ENCODE data around the gene MEOX1. TPM values are rescaled to one million over a fixed set of nuclear protein-coding genes. Genes with fewer than 3 reads are reported as not detected.

MEOX1 gene
- total RNA-seq, 1 experiment from 2014 or later: not detected

DNA sequence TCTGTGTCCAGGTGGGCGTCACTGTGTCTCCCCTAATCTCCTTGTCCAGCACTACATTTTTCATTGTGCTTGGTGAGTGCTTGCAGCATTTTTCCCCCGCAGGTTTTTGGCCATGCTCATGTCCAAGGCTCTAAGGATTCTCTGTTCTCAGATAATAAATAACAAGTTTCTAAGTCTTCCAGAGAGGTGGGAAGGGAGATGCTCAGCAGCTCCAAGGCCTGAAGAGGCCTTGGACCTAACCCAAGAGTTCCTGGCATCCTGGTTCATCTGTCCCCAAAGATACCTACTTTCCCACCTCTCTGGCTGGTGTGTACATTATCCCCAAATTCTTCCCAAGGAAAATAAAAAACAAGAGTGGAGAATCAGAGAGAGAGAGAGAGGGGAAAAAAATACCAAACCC lies 45.3 kb downstream of the MEOX1 start:
- ATAC-seq (no peak), DNase-seq (ENCODE audit: low spot score) (no peak)
- Mint-ChIP-seq H3K4me3 (no peak overlapping the region), H3K9me3 (peaks cover 8% of the 10 kb centered on the region), H3K4me1 (peaks cover 4% of the 10 kb centered on the region; the same call in 1 of the 2 replicates), H3K27me3 (ENCODE audit: low read depth) (no peaks in the 10 kb centered on the region; the same call in 1 of the 2 replicates), H3K36me3 (no peaks in the 10 kb centered on the region), H3K27ac (no peak overlapping the region)
- ChIA-PET CTCF (interaction anchor here (1.0 kb wide), 1 partner anchor 132 kb away, joined by 3 read pairs; the partner anchor contains the start of gene DHX8), POLR2A (no interaction called here)
- TF ChIP-seq, protein P1, sequence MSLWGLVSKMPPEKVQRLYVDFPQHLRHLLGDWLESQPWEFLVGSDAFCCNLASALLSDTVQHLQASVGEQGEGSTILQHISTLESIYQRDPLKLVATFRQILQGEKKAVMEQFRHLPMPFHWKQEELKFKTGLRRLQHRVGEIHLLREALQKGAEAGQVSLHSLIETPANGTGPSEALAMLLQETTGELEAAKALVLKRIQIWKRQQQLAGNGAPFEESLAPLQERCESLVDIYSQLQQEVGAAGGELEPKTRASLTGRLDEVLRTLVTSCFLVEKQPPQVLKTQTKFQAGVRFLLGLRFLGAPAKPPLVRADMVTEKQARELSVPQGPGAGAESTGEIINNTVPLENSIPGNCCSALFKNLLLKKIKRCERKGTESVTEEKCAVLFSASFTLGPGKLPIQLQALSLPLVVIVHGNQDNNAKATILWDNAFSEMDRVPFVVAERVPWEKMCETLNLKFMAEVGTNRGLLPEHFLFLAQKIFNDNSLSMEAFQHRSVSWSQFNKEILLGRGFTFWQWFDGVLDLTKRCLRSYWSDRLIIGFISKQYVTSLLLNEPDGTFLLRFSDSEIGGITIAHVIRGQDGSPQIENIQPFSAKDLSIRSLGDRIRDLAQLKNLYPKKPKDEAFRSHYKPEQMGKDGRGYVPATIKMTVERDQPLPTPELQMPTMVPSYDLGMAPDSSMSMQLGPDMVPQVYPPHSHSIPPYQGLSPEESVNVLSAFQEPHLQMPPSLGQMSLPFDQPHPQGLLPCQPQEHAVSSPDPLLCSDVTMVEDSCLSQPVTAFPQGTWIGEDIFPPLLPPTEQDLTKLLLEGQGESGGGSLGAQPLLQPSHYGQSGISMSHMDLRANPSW (CRISPR knock-in tag; conservative IDR thresholded peaks at IDR 0.05; ENCODE audit: low read depth): no peak
- TF ChIP-seq, protein P2, sequence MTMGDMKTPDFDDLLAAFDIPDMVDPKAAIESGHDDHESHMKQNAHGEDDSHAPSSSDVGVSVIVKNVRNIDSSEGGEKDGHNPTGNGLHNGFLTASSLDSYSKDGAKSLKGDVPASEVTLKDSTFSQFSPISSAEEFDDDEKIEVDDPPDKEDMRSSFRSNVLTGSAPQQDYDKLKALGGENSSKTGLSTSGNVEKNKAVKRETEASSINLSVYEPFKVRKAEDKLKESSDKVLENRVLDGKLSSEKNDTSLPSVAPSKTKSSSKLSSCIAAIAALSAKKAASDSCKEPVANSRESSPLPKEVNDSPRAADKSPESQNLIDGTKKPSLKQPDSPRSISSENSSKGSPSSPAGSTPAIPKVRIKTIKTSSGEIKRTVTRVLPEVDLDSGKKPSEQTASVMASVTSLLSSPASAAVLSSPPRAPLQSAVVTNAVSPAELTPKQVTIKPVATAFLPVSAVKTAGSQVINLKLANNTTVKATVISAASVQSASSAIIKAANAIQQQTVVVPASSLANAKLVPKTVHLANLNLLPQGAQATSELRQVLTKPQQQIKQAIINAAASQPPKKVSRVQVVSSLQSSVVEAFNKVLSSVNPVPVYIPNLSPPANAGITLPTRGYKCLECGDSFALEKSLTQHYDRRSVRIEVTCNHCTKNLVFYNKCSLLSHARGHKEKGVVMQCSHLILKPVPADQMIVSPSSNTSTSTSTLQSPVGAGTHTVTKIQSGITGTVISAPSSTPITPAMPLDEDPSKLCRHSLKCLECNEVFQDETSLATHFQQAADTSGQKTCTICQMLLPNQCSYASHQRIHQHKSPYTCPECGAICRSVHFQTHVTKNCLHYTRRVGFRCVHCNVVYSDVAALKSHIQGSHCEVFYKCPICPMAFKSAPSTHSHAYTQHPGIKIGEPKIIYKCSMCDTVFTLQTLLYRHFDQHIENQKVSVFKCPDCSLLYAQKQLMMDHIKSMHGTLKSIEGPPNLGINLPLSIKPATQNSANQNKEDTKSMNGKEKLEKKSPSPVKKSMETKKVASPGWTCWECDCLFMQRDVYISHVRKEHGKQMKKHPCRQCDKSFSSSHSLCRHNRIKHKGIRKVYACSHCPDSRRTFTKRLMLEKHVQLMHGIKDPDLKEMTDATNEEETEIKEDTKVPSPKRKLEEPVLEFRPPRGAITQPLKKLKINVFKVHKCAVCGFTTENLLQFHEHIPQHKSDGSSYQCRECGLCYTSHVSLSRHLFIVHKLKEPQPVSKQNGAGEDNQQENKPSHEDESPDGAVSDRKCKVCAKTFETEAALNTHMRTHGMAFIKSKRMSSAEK (CRISPR knock-in tag; IDR thresholded peaks at IDR 0.05; ENCODE audit: borderline replicate concordance): no peak
- TF ChIP-seq, protein P3, sequence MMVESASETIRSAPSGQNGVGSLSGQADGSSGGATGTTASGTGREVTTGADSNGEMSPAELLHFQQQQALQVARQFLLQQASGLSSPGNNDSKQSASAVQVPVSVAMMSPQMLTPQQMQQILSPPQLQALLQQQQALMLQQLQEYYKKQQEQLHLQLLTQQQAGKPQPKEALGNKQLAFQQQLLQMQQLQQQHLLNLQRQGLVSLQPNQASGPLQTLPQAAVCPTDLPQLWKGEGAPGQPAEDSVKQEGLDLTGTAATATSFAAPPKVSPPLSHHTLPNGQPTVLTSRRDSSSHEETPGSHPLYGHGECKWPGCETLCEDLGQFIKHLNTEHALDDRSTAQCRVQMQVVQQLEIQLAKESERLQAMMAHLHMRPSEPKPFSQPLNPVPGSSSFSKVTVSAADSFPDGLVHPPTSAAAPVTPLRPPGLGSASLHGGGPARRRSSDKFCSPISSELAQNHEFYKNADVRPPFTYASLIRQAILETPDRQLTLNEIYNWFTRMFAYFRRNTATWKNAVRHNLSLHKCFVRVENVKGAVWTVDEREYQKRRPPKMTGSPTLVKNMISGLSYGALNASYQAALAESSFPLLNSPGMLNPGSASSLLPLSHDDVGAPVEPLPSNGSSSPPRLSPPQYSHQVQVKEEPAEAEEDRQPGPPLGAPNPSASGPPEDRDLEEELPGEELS (CRISPR knock-in tag; IDR thresholded peaks at IDR 0.05): no peak
- TF ChIP-seq SOX15 (CRISPR knock-in tag; IDR thresholded peaks at IDR 0.05) (no peak), ZNF671 (CRISPR knock-in tag; IDR thresholded peaks at IDR 0.05) (no peak), EMX1 (CRISPR knock-in tag; IDR thresholded peaks at IDR 0.05) (no peak), GABPB1 (CRISPR knock-in tag; IDR thresholded peaks at IDR 0.05) (no peak), FOXJ3 (CRISPR knock-in tag; IDR thresholded peaks at IDR 0.05; ENCODE audit: borderline replicate concordance) (no peak), PRRX2 (CRISPR knock-in tag; IDR thresholded peaks at IDR 0.05) (no peak), IRF2 (CRISPR knock-in tag; IDR thresholded peaks at IDR 0.05; ENCODE audit: borderline replicate concordance, low read depth) (no peak), SP1 (CRISPR knock-in tag; conservative IDR thresholded peaks at IDR 0.05) (no peak), GTF2I (CRISPR knock-in tag; conservative IDR thresholded peaks at IDR 0.05) (no peak)
- TF ChIP-seq, protein P4, sequence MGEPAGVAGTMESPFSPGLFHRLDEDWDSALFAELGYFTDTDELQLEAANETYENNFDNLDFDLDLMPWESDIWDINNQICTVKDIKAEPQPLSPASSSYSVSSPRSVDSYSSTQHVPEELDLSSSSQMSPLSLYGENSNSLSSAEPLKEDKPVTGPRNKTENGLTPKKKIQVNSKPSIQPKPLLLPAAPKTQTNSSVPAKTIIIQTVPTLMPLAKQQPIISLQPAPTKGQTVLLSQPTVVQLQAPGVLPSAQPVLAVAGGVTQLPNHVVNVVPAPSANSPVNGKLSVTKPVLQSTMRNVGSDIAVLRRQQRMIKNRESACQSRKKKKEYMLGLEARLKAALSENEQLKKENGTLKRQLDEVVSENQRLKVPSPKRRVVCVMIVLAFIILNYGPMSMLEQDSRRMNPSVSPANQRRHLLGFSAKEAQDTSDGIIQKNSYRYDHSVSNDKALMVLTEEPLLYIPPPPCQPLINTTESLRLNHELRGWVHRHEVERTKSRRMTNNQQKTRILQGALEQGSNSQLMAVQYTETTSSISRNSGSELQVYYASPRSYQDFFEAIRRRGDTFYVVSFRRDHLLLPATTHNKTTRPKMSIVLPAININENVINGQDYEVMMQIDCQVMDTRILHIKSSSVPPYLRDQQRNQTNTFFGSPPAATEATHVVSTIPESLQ (CRISPR knock-in tag; IDR thresholded peaks at IDR 0.05): no peak
- TF ChIP-seq, protein P5, sequence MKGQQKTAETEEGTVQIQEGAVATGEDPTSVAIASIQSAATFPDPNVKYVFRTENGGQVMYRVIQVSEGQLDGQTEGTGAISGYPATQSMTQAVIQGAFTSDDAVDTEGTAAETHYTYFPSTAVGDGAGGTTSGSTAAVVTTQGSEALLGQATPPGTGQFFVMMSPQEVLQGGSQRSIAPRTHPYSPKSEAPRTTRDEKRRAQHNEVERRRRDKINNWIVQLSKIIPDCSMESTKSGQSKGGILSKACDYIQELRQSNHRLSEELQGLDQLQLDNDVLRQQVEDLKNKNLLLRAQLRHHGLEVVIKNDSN (CRISPR knock-in tag; IDR thresholded peaks at IDR 0.05): no peak
- TF ChIP-seq, protein P6, sequence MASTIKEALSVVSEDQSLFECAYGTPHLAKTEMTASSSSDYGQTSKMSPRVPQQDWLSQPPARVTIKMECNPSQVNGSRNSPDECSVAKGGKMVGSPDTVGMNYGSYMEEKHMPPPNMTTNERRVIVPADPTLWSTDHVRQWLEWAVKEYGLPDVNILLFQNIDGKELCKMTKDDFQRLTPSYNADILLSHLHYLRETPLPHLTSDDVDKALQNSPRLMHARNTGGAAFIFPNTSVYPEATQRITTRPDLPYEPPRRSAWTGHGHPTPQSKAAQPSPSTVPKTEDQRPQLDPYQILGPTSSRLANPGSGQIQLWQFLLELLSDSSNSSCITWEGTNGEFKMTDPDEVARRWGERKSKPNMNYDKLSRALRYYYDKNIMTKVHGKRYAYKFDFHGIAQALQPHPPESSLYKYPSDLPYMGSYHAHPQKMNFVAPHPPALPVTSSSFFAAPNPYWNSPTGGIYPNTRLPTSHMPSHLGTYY (CRISPR knock-in tag; IDR thresholded peaks at IDR 0.05): no peak
